ENCODE results near the gene MLPH. TPM values are rescaled to one million over a fixed set of nuclear protein-coding genes. Genes with fewer than 3 reads are reported as not detected.

MLPH gene
- total and polyA plus RNA-seq, 7 experiments from 2014 or later, result not detected

DNA sequence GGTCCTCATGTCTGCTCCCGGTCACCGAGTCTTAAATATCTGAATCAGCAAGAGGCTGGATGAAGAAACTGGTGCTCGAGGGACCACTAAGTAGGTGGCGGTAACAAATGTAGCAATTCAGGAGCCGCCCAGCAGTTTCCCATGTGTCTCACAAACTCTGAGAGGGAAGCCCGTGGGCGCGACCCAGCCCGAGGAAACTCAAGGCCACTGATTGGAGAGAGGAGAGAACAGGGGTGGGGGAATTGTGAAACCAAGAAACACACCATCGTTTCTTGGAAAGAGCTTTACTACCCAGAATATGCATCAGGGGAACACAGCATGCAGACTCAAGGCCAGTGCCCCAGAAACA is 10.8 kb downstream of the MLPH start:
- Mint-ChIP-seq H3K4me3 (no peak overlapping the region), H3K36me3 (no peaks in the 10 kb centered on the region), H3K27me3 (peaks cover 16 to 29% (median 25%) of the 10 kb centered on the region in 5 donors), H3K4me1 (peaks cover 0 to 5% (median 0%) of the 10 kb centered on the region in 7 donors), H3K9me3 (peaks cover 0 to 4% (median 0%) of the 10 kb centered on the region in 11 donors), H3K27ac (no peak overlapping the region)
- no peaks in the 10 kb centered on the region for H3K9me3 ChIP-seq (ENCODE audit: control insufficient read depth in 2 of 3, low read length in 3 of 3)
- CTCF ChIA-PET, result interaction anchor here (1.0 kb wide), 1 partner anchor 73 kb away, joined by 3 read pairs; no protein-coding TSS in a partner anchor
- no peaks in the 10 kb centered on the region for H3K36me3 ChIP-seq (ENCODE audit: control insufficient read depth in 2 of 3, insufficient read depth in 3 of 3, low read length in 3 of 3)
- no peak overlapping the region for H3K27ac ChIP-seq (ENCODE audit: low read depth, low read length)
- DNase-seq, result no peak
- no peak for ATAC-seq
- intact Hi-C loops (cut with micrococcal nuclease), result no loop called here
- H3K4me1 ChIP-seq (ENCODE audit: control insufficient read depth in 2 of 2, insufficient read depth in 2 of 2, low read length in 2 of 2), result no peaks in the 10 kb centered on the region
- no peaks in the 10 kb centered on the region for H3K27me3 ChIP-seq (ENCODE audit: control insufficient read depth in 2 of 2, insufficient read depth in 2 of 2, low read length in 2 of 2)
- H3K4me3 ChIP-seq (ENCODE audit: low read length), result no peak overlapping the region
- POLR2A ChIA-PET, result no interaction called here

DNA sequence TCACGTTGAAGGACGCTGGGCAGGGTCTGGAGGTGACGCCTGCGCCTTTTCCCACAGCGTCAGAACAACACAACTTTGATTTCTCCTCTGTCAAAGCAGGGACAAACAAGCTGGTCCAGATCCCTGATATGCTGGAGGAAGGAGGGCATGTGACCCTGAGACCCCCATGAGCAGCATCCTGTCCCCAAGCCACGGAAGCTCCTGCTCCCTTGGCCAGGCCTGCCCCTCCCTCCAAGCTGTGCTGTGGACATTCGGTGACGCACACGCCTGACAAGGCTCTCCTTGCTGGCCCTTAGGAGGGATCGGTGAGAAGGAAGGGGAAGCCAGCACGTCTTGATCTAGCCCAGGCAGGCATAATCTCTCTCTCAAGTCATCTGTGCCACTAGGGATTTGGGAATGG is 11.3 kb downstream of the MLPH start:
- ChIA-PET CTCF (interaction anchor here (1.0 kb wide), 1 partner anchor 74 kb away, joined by 3 read pairs; no protein-coding TSS in a partner anchor), POLR2A (no interaction called here)
- H3K9me3 ChIP-seq (ENCODE audit: control insufficient read depth in 2 of 3, low read length in 3 of 3), result no peaks in the 10 kb centered on the region
- no peak overlapping the region for H3K4me3 Mint-ChIP-seq
- DNase-seq (no peak), ATAC-seq (no peak)
- peaks cover 16 to 29% (median 24%) of the 10 kb centered on the region in 5 donors for H3K27me3 Mint-ChIP-seq
- intact Hi-C loops (cut with micrococcal nuclease), result no loop called here
- H3K27me3 ChIP-seq (ENCODE audit: control insufficient read depth in 2 of 2, insufficient read depth in 2 of 2, low read length in 2 of 2), result no peaks in the 10 kb centered on the region
- H3K27ac ChIP-seq (ENCODE audit: low read depth, low read length), result no peak overlapping the region
- H3K4me3 ChIP-seq (ENCODE audit: low read length), result no peak overlapping the region
- peaks cover 0 to 2% (median 0%) of the 10 kb centered on the region in 11 donors for H3K9me3 Mint-ChIP-seq
- H3K36me3 ChIP-seq (ENCODE audit: control insufficient read depth in 2 of 3, insufficient read depth in 3 of 3, low read length in 3 of 3), result no peaks in the 10 kb centered on the region
- H3K27ac Mint-ChIP-seq, result no peak overlapping the region
- H3K4me1 Mint-ChIP-seq, result peaks cover 0 to 5% (median 0%) of the 10 kb centered on the region in 7 donors
- no peaks in the 10 kb centered on the region for H3K36me3 Mint-ChIP-seq
- H3K4me1 ChIP-seq (ENCODE audit: control insufficient read depth in 2 of 2, insufficient read depth in 2 of 2, low read length in 2 of 2), result no peaks in the 10 kb centered on the region

DNA sequence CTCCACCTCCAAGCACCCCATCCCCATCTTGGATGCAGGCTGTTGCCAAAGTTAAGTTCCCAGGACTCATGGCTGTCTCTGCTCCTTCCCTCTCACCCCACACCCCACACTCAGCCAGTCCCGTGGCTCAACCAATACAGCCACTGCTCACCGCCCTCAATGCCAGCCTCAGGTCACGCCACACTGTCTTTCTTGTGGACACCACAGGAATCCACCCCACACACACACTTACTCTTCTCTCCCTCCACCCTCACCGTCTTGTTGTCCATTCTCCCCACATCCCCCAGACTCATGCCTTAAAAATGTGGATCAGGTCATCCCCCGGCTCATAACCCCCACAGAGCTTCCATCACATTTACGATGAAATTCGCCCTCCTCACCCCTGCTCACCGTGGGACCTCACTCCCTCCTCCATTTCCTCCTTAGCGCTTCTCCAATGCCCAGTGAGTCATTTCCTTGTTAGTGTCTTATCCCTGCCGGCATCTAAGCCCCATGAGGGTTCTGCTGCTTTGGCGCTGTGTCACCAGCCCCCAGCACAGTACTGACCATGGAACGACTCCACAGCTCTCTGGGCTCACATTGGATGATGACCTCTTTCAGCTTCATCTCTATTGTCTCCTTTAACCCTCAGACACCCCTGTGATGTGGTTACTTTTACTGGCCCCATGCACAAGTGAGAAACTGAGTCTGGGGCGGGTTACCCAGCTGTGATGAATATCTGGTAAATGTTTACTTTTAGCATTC is 13.8 kb downstream of the MLPH start:
- Histone ChIP-seq H3K4me1 (ENCODE audit: control insufficient read depth in 2 of 2, insufficient read depth in 2 of 2, low read length in 2 of 2) (no peaks in the 10 kb centered on the region), H3K9me3 (ENCODE audit: control insufficient read depth in 2 of 3, low read length in 3 of 3) (no peaks in the 10 kb centered on the region), H3K4me3 (ENCODE audit: low read length) (no peak overlapping the region), H3K27me3 (ENCODE audit: control insufficient read depth in 2 of 2, insufficient read depth in 2 of 2, low read length in 2 of 2) (no peaks in the 10 kb centered on the region), H3K36me3 (ENCODE audit: control insufficient read depth in 2 of 3, insufficient read depth in 3 of 3, low read length in 3 of 3) (no peaks in the 10 kb centered on the region), H3K27ac (ENCODE audit: low read depth, low read length) (no peak overlapping the region)
- peaks cover 13 to 28% (median 21%) of the 10 kb centered on the region in 5 donors for H3K27me3 Mint-ChIP-seq
- no peaks in the 10 kb centered on the region for H3K36me3 Mint-ChIP-seq
- intact Hi-C loops (cut with micrococcal nuclease), result no loop called here
- ChIA-PET CTCF (no interaction called here), POLR2A (no interaction called here)
- ATAC-seq (no peak), DNase-seq (no peak)
- no peaks in the 10 kb centered on the region for H3K9me3 Mint-ChIP-seq
- H3K27ac Mint-ChIP-seq, result no peak overlapping the region
- no peak overlapping the region for H3K4me3 Mint-ChIP-seq
- peaks cover 0 to 5% (median 0%) of the 10 kb centered on the region in 7 donors for H3K4me1 Mint-ChIP-seq

DNA sequence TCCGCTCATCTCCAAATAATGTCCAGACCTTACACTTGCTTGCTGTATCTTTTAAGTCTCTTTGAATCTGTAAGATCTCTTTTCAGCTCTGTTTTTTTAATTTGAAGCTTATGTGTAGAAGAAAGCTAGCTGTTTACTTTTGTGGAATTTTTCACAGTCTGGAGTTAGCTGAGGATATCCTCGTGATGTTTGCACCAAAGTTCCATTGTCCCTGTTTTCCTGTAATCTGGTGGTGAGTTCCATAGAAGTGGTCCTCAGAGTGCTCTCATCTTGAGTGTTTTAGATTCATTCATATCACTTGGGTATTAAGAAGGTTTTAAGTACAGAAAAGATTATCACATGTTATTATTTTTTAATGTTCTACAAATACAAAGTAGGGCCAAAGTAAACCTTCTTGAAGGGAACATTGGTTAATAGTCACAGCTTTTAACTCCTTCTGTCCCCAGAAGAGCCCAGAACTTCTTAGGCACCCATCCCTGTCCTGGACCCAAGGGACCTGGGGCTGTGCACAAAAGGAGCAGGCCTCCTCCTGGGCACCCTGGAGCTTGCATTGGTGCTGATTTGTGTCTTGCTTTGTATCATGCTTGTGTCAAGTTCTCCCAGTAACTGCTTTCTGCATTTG is 15.0 kb downstream of the MLPH start:
- H3K9me3 ChIP-seq (ENCODE audit: control insufficient read depth in 2 of 3, low read length in 3 of 3), result no peaks in the 10 kb centered on the region
- no peaks in the 10 kb centered on the region for H3K36me3 ChIP-seq (ENCODE audit: control insufficient read depth in 2 of 3, insufficient read depth in 3 of 3, low read length in 3 of 3)
- Mint-ChIP-seq H3K36me3 (no peaks in the 10 kb centered on the region), H3K4me3 (no peak overlapping the region), H3K4me1 (peaks cover 0 to 5% (median 0%) of the 10 kb centered on the region in 7 donors), H3K9me3 (no peaks in the 10 kb centered on the region), H3K27me3 (peaks cover 6 to 29% (median 19%) of the 10 kb centered on the region in 5 donors), H3K27ac (no peak overlapping the region)
- no peaks in the 10 kb centered on the region for H3K4me1 ChIP-seq (ENCODE audit: control insufficient read depth in 2 of 2, insufficient read depth in 2 of 2, low read length in 2 of 2)
- CTCF ChIA-PET, result no interaction called here
- no peak for DNase-seq
- no peak for ATAC-seq
- POLR2A ChIA-PET, result interaction anchor here (1.0 kb wide), 1 partner anchor 11 kb away, joined by 3 read pairs; no protein-coding TSS in a partner anchor
- no peak overlapping the region for H3K27ac ChIP-seq (ENCODE audit: low read depth, low read length)
- intact Hi-C loops (cut with micrococcal nuclease), result no loop called here
- H3K27me3 ChIP-seq (ENCODE audit: control insufficient read depth in 2 of 2, insufficient read depth in 2 of 2, low read length in 2 of 2), result no peaks in the 10 kb centered on the region
- H3K4me3 ChIP-seq (ENCODE audit: low read length), result no peak overlapping the region

DNA sequence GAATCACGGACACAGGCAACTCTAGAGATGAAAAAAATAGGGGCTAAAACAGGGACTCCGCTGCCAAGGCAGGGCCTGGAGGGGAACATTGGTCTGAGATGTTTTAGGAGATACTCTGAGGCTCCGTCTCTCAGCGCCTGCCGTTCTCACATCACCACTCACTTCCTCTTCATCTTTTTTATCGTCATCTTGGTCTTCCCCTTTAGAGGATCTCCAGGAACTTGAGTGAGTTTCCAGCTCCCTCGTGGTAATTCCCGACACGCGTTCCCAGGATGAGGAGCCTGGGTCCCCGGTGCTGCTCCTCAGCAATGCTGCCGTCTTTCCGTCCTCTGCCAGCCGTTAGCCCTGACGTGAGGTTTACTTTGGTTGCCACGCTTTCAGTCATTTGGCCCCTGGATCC is 16.1 kb downstream of the MLPH start:
- POLR2A ChIA-PET, result interaction anchor here (1.0 kb wide), 1 partner anchor 10 kb away, joined by 3 read pairs; no protein-coding TSS in a partner anchor
- DNase-seq (no peak), ATAC-seq (no peak)
- peaks cover 0 to 5% (median 0%) of the 10 kb centered on the region in 7 donors for H3K4me1 Mint-ChIP-seq
- H3K36me3 Mint-ChIP-seq, result no peaks in the 10 kb centered on the region
- H3K27me3 Mint-ChIP-seq, result peaks cover 6 to 34% (median 20%) of the 10 kb centered on the region in 5 donors
- Histone ChIP-seq H3K36me3 (ENCODE audit: control insufficient read depth in 2 of 3, insufficient read depth in 3 of 3, low read length in 3 of 3) (no peaks in the 10 kb centered on the region), H3K9me3 (ENCODE audit: control insufficient read depth in 2 of 3, low read length in 3 of 3) (no peaks in the 10 kb centered on the region), H3K4me3 (ENCODE audit: low read length) (no peak overlapping the region), H3K27ac (ENCODE audit: low read depth, low read length) (no peak overlapping the region), H3K4me1 (ENCODE audit: control insufficient read depth in 2 of 2, insufficient read depth in 2 of 2, low read length in 2 of 2) (no peaks in the 10 kb centered on the region), H3K27me3 (ENCODE audit: control insufficient read depth in 2 of 2, insufficient read depth in 2 of 2, low read length in 2 of 2) (no peaks in the 10 kb centered on the region)
- no peak overlapping the region for H3K4me3 Mint-ChIP-seq
- H3K9me3 Mint-ChIP-seq, result no peaks in the 10 kb centered on the region
- intact Hi-C loops (cut with micrococcal nuclease), result no loop called here
- CTCF ChIA-PET, result interaction anchor here (1.3 kb wide), 1 partner anchor 9 kb away, joined by 3 read pairs; no protein-coding TSS in a partner anchor
- H3K27ac Mint-ChIP-seq, result no peak overlapping the region

DNA sequence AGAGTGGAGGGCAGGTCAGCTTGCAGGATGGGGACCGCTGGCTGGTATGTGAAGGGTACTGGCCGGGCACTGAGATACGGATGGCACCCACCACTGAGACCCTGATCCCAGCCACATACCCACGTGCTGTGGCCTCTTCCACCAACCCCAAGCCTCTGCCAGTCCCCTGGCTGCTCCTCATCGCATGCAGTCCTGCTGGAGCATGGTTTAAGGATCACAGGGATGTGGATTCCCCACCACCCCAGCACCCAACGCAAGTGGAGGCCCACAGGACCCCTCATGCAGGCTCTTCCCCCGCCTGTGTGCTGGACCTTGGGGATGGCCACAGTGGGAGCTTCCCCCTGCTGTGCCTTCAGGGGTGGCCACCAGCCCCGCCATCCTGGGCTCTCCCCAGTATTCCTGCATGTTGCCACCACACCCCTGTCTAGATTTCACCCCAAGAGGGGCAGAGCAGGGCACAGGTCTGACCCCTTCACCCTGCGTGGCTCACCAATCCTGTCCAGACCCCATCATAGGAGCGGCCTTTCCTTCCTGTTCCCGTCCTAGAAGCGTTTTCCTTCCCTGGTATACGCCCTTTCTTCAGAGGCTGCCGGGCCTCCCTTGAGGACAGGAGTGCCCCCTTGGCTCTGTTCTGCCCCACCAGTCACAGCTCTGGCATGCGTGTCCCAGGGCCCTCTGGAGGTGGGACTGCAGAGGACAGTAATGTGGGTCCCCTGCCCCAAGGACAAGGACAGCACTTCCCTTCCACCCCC is 18.3 kb downstream of the MLPH start:
- CTCF ChIA-PET, result interaction anchor here (0.8 kb wide), 1 partner anchor 8 kb away, joined by 3 read pairs; no protein-coding TSS in a partner anchor
- POLR2A ChIA-PET, result no interaction called here
- Histone ChIP-seq H3K36me3 (ENCODE audit: control insufficient read depth in 2 of 3, insufficient read depth in 3 of 3, low read length in 3 of 3) (no peaks in the 10 kb centered on the region), H3K27ac (ENCODE audit: low read depth, low read length) (no peak overlapping the region), H3K27me3 (ENCODE audit: control insufficient read depth in 2 of 2, insufficient read depth in 2 of 2, low read length in 2 of 2) (no peaks in the 10 kb centered on the region), H3K4me1 (ENCODE audit: control insufficient read depth in 2 of 2, insufficient read depth in 2 of 2, low read length in 2 of 2) (no peaks in the 10 kb centered on the region), H3K4me3 (ENCODE audit: low read length) (no peak overlapping the region), H3K9me3 (ENCODE audit: control insufficient read depth in 2 of 3, low read length in 3 of 3) (no peaks in the 10 kb centered on the region)
- Mint-ChIP-seq H3K4me1 (peaks cover 0 to 5% (median 0%) of the 10 kb centered on the region in 7 donors), H3K27me3 (peaks cover 0 to 34% (median 8%) of the 10 kb centered on the region in 5 donors), H3K4me3 (no peak overlapping the region), H3K9me3 (no peaks in the 10 kb centered on the region), H3K36me3 (no peaks in the 10 kb centered on the region), H3K27ac (no peak overlapping the region)
- DNase-seq, result no peak
- intact Hi-C loops (cut with micrococcal nuclease), result no loop called here
- no peak for ATAC-seq
